ENCODE measurements around the gene HOXA5.

HOXA5 gene

DNA sequence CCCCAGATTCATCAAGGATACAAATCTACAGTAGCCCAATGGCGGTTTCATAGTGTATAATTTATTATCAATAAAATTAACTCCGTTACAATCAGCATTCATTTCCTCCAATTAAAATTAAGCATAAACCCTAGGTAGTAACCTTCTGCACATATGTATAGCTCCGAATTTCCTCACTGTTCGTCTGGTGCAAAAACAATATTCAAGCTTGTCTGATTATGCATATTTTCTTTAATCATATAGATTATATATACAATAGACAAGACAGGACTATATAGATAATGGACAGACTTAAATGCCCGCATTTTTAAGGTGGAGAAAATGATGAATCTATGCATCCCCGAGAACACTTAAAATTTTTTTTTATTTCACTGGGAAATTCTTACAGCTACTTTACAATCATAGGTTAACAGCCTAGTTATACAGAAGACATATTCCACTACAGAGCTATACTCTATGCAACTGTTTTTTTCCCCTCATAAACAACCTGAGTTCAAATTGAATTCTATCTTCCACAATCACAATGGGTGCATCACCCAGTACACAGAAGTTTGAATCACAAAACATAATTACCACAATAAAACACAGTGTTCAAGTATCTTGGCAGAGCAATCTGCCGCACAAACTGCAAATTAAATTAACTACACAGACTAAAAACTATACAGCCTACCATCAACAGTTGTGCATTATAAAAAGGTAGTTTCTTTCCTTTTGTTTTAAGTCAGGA is 19.2 kb upstream of the HOXA5 start:
- in situ Hi-C loops (cut with HindIII; ENCODE audit: low sequenced_read_pairs), result loop anchor here (25.0 kb wide), 1 partner anchor 775 kb away; no protein-coding TSS in a partner anchor
- DNase-seq (ENCODE audit: low read depth, low spot score), result no peak
- TF ChIP-seq, protein P1, sequence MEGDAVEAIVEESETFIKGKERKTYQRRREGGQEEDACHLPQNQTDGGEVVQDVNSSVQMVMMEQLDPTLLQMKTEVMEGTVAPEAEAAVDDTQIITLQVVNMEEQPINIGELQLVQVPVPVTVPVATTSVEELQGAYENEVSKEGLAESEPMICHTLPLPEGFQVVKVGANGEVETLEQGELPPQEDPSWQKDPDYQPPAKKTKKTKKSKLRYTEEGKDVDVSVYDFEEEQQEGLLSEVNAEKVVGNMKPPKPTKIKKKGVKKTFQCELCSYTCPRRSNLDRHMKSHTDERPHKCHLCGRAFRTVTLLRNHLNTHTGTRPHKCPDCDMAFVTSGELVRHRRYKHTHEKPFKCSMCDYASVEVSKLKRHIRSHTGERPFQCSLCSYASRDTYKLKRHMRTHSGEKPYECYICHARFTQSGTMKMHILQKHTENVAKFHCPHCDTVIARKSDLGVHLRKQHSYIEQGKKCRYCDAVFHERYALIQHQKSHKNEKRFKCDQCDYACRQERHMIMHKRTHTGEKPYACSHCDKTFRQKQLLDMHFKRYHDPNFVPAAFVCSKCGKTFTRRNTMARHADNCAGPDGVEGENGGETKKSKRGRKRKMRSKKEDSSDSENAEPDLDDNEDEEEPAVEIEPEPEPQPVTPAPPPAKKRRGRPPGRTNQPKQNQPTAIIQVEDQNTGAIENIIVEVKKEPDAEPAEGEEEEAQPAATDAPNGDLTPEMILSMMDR (IDR thresholded peaks at IDR 0.05; ENCODE audit: low read depth, low read length), result no peak
- H3K4me3 ChIP-seq (ENCODE audit: low read depth, low read length), result peak overlapping the region; percentile 47

DNA sequence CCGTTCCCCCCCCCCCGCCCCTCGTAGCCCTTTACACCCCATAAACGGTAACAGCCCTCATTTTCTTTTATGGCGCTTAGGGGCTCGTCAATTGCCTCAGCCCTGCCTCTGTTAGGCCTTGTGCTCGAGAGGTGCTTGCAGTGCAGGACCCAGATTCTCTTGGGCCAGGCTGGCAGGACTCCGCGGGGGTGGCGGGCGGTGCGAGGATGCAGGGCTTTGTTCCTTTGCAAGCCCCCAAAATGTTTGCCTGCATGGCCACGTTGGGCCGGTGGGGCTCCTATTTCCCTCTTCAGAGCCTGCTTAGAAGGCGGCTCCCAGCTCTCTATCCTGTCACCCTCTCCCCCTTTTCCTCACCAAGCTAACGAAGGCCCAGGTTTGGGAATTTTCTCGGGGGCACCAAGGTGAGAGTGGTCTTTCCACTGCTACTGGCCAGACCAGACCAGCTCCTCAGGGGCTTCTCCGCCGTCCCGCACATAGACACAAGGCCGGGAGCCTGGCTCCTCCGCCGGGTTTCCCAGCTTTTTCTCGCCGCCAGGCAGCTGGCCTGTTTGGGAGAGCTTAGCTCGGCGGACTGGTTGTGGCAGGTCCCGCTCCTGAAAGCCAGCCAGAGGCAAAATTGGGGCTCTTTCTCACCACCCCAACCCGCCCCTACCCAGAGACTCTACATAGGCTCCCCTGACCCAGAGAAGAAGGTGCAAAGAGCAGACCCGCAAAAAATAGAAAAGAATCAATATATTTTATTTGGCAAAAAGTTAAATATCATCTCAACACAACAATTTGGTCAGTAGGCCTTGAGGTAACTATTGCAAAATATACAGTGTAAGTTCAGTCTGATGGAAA is 18.5 kb upstream of the HOXA5 start:
- peak overlapping the region; percentile 47 for H3K4me3 ChIP-seq (ENCODE audit: low read depth, low read length)
- no peak for DNase-seq (ENCODE audit: low read depth, low spot score)
- TF ChIP-seq, protein P1 (IDR thresholded peaks at IDR 0.05; ENCODE audit: low read depth, low read length), result no peak
- in situ Hi-C loops (cut with HindIII; ENCODE audit: low sequenced_read_pairs), result loop anchor here (25.0 kb wide), 1 partner anchor 775 kb away; no protein-coding TSS in a partner anchor

DNA sequence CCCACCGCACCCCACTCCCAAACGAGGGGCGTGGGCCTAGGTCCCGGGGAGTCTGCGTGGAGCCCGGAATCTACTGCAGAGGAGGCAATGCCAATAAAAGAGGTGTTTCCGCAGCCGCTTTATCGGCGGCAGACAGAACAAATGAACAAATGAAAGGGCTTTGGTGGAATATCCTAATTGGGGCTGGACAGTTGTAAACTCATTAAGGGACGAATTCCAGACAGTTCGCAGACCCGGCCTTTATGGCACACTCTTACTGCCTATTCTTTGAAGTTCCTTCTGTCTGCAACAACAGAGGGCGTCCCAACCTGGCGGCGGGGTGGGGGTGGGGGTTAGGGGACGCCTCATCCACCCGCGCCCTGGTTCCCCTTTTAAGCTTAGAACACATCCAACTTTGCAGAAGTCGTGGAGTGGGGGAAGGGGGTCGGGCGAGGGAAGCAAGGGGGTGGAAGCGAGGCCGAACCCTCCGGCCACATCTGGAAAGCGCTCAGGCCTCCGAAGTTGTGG is 17.8 kb upstream of the HOXA5 start:
- no peak for DNase-seq (ENCODE audit: low read depth, low spot score)
- TF ChIP-seq, protein P1 (IDR thresholded peaks at IDR 0.05; ENCODE audit: low read depth, low read length), result no peak
- in situ Hi-C loops (cut with HindIII; ENCODE audit: low sequenced_read_pairs), result loop anchor here (25.0 kb wide), 1 partner anchor 774 kb away; no protein-coding TSS in a partner anchor
- peak overlapping the region; percentile 48 for H3K4me3 ChIP-seq (ENCODE audit: low read depth, low read length)

DNA sequence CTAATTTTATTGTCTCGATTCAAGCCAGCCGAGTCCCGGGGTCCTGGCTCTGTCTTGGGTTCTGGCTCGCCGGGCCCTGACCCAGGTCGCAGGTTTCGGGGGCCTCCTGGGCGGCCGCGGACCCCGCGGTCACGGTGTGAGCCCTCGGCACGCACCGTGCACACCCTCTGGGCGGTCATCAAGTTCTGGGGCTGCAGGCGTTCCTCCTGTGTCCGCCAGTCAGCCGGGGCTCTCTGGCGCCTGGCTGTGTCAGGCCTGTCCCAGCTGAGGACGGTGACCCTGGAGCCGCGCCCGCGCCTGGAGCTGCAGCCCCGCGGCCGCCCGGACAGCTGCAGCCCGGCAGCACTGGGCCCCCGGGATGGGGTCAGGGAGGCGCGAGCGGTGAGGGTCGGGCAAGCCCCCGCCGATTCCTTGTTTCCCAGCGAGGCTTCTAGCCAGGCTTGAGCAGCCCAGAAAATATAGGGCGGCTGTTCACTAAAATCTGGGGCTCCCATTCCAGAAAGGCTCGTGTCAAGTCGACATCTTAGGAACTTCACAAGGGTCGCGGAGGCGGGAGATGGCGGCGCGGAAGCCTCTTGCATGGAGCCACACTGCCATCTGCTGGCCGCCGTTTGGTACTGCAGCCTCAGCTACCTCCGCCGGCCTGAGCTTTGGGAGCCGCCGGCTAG is 17.2 kb upstream of the HOXA5 start:
- peak; percentile 86 for DNase-seq (ENCODE audit: low read depth, low spot score)
- H3K4me3 ChIP-seq (ENCODE audit: low read depth, low read length), result peak overlapping the region; percentile 48
- TF ChIP-seq, protein P1 (IDR thresholded peaks at IDR 0.05; ENCODE audit: low read depth, low read length), result peak; percentile 94
- in situ Hi-C loops (cut with HindIII; ENCODE audit: low sequenced_read_pairs), result loop anchor here (25.0 kb wide), 1 partner anchor 773 kb away; no protein-coding TSS in a partner anchor

DNA sequence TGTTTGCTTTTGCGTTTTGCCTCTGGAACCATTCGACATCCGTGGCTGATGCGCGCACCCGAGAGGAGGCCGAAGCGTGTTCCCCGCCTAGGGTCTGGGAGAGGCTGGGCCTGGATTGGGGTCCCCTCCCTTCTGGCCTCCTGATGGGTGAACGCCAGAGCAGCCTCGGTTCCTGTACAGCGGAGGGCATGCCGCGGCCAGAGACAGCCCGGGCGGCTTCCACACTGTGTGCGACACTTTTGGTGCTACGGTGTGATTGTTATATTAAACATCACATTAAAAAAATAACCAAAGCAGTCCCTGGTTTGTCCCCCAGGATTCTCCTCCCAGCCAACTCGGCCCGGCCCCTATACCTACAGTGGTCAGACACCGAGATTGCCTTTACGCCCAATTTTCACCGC is 16.7 kb upstream of the HOXA5 start:
- TF ChIP-seq, protein P1 (IDR thresholded peaks at IDR 0.05; ENCODE audit: low read depth, low read length), result no peak
- peak overlapping the region; percentile 48 for H3K4me3 ChIP-seq (ENCODE audit: low read depth, low read length)
- DNase-seq (ENCODE audit: low read depth, low spot score), result no peak
- in situ Hi-C loops (cut with HindIII; ENCODE audit: low sequenced_read_pairs), result loop anchor here (25.0 kb wide), 1 partner anchor 773 kb away; no protein-coding TSS in a partner anchor

All from astrocyte of the spinal cord (primary cell).